Mesangial cell (primary cell): ENCODE measurements around the gene PIK3CA. TPM values are rescaled to one million over a fixed set of nuclear protein-coding genes. Genes with fewer than 3 reads are reported as not detected.

Experiments
- total RNA-seq: library from RNA; depleted of rRNA; stranded (reverse); fragments of >200 nt; gene quantifications from 2 replicates; pipeline ENCODE4 v1.2.3, GENCODE V29; 2015

The PIK3CA gene
- total RNA-seq: 9.1 and 11.2 TPM in 2 replicates

GRCh38 chr3:179147873-179148615 lies at the start of gene PIK3CA:
Gene PIK3CA (plus strand): TSS chr3:179148357. CDS start chr3:179198826, 50,469 bp downstream.

GRCh38 chr3:179250803-179251476 lies 102.8 kb downstream of the PIK3CA start, which contains the start of gene KCNMB3:
Gene KCNMB3 (minus strand): TSS chr3:179251114. CDS start chr3:179250990, 124 bp downstream.

Other genes with a start within 250 kb of the PIK3CA start
- 10.1 and 24.8 TPM in 2 replicates for gene ZMAT3, start 76.5 kb upstream of the PIK3CA start, total RNA-seq
- gene KCNMB3, start 102.8 kb downstream of the PIK3CA start, total RNA-seq: 0.65 and 1.5 TPM in 2 replicates
- gene ZNF639, start 174.7 kb downstream of the PIK3CA start, total RNA-seq: 31.9 and 33.2 TPM in 2 replicates
- gene MFN1, start 199.4 kb downstream of the PIK3CA start, total RNA-seq: 18.9 and 21.2 TPM in 2 replicates